ENCODE data around the gene FBLN7. TPM values are rescaled to one million over a fixed set of nuclear protein-coding genes. Genes with fewer than 3 reads are reported as not detected.

The FBLN7 gene
- total and polyA plus RNA-seq, 9 donors, result 5.1 to 17.2 (median 11.7) TPM

DNA sequence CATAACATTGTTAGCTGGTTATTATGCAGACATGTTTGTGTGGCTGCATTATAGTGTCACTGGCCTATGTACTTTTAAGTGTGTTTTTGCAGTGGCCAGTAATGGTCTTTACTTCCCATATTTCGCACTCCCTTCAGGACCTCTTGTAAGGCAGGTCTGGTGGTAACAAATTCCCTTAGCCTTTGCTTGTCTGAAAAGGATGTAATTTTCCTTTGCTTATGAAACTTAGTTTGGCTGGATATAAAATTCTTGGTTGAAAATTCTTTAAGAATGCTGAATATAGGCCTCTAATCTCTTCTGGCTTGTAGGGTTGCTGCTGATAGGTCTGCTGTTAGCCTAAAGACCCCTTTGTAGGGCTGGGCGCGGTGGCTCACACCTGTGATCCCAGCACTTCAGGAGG is 82.0 kb downstream of the FBLN7 start:
- Histone ChIP-seq H3K4me3 (ENCODE audit: low read length) (no peak overlapping the region), H3K27me3 (ENCODE audit: control insufficient read depth, insufficient read depth, low read length) (no peaks in the 10 kb centered on the region), H3K9me3 (replicated peaks; ENCODE audit: control insufficient read depth, low read depth, low read length) (peaks cover 7% of the 10 kb centered on the region), H3K27ac (ENCODE audit: low read length) (no peak overlapping the region), H3K4me1 (ENCODE audit: control insufficient read depth, insufficient read depth, low read length) (no peaks in the 10 kb centered on the region), H3K36me3 (ENCODE audit: control insufficient read depth, insufficient read depth, low read length) (peaks cover 7% of the 10 kb centered on the region)
- no peak for DNase-seq
- WGBS (ENCODE audit: insufficient coverage), result 100% methylated on average over 2 of the region's 3 CpGs

DNA sequence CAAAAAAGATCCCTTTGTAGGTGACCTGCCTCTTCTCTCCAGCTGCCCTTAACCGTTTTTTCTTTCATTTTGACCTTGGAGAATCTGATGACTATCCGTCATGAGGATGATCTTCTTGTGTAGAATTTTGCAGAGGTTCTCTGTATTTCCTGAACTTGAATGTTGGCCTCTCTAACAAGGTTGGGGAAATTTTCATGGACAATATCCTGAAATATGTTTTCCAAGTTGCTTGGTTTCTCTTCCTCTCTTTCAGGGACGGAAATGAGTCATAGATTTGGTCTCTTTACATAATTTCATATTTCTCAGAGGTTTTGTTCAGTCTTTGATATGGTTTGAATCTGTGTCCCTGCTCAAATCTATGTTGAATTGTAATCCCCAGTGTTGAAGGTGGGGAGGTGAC is 82.6 kb downstream of the FBLN7 start:
- Histone ChIP-seq H3K4me1 (ENCODE audit: control insufficient read depth, insufficient read depth, low read length) (no peaks in the 10 kb centered on the region), H3K27me3 (ENCODE audit: control insufficient read depth, insufficient read depth, low read length) (no peaks in the 10 kb centered on the region), H3K27ac (ENCODE audit: low read length) (no peak overlapping the region), H3K4me3 (ENCODE audit: low read length) (no peak overlapping the region), H3K36me3 (ENCODE audit: control insufficient read depth, insufficient read depth, low read length) (peaks cover 6% of the 10 kb centered on the region), H3K9me3 (replicated peaks; ENCODE audit: control insufficient read depth, low read depth, low read length) (peaks cover 7% of the 10 kb centered on the region)
- no peak for DNase-seq
- WGBS (ENCODE audit: insufficient coverage), result 100% methylated on average over 2 of the region's 3 CpGs

DNA sequence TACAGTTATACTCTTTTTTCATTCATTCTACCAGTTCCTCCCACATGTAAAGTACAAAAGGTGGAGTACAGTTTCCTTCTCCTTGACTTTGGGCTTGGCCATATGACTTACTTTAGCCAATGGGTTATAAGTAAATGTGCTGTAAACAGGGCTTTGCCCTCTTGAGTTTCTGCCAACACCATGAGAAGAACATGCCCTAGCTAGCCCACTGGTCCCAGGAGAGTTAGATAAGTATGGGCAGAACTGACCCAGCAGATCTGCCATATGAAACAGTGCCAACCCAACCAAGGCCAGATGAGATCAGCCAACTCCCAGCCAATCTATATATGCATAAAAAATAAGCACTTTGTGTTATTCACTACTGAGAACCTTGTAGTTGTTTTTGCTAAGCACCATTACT is 91.2 kb downstream of the FBLN7 start:
- no peak for DNase-seq
- H3K4me3 ChIP-seq (ENCODE audit: low read length), result no peak overlapping the region
- H3K27me3 ChIP-seq (ENCODE audit: control insufficient read depth, insufficient read depth, low read length), result no peaks in the 10 kb centered on the region
- H3K4me1 ChIP-seq (ENCODE audit: control insufficient read depth, insufficient read depth, low read length), result no peaks in the 10 kb centered on the region
- no peaks in the 10 kb centered on the region for H3K9me3 ChIP-seq (replicated peaks; ENCODE audit: control insufficient read depth, low read depth, low read length)
- no peaks in the 10 kb centered on the region for H3K36me3 ChIP-seq (ENCODE audit: control insufficient read depth, insufficient read depth, low read length)
- H3K27ac ChIP-seq (ENCODE audit: low read length), result no peak overlapping the region

DNA sequence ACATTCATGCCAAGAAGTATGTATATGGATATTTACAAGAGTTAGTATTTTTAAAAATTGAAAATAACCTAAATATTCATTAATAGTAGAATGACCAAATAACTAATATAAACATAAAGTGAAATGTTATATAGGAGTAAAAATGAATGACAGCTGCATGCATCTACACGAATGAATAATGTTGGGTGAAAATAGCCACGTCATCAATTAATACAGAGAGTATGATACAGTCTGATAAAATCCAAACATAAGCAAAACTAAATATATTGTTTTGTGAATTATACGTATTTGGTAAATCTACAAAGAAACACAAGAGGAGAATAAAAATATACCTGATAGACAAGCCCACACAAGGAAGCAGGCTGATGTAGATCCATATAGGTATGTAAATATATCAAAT is 92.2 kb downstream of the FBLN7 start:
- no peak overlapping the region for H3K27ac ChIP-seq (ENCODE audit: low read length)
- H3K36me3 ChIP-seq (ENCODE audit: control insufficient read depth, insufficient read depth, low read length), result no peaks in the 10 kb centered on the region
- no CpG with 5 or more reads among the region's 3 CpGs for WGBS (ENCODE audit: insufficient coverage)
- no peaks in the 10 kb centered on the region for H3K27me3 ChIP-seq (ENCODE audit: control insufficient read depth, insufficient read depth, low read length)
- no peak overlapping the region for H3K4me3 ChIP-seq (ENCODE audit: low read length)
- H3K9me3 ChIP-seq (replicated peaks; ENCODE audit: control insufficient read depth, low read depth, low read length), result no peaks in the 10 kb centered on the region
- DNase-seq, result no peak
- no peaks in the 10 kb centered on the region for H3K4me1 ChIP-seq (ENCODE audit: control insufficient read depth, insufficient read depth, low read length)

Other genes starting within 250 kb of the FBLN7 start
- 4.9 TPM for gene MERTK, start 239.8 kb upstream of the FBLN7 start, total RNA-seq
- gene MERTK, start 239.8 kb upstream of the FBLN7 start, polyA plus RNA-seq (ENCODE audit: insufficient read depth in 1 of 8, insufficient read length in 8 of 8, low replicate concordance in 1 of 8), result 1 to 10 TPM; 3.2 to 6.3 (median 4.1) TPM
- gene TMEM87B, start 83.1 kb upstream of the FBLN7 start, total RNA-seq, result 12.9 TPM
- 10 to 100 TPM; 11.6 to 24.5 (median 15.1) TPM for gene TMEM87B, start 83.1 kb upstream of the FBLN7 start, polyA plus RNA-seq (ENCODE audit: insufficient read depth in 1 of 8, insufficient read length in 8 of 8, low replicate concordance in 1 of 8)
- gene ZC3H8, start 116.7 kb downstream of the FBLN7 start, total RNA-seq, result 13.2 TPM
- 10 to 100 TPM; 12.1 to 16.2 (median 15.4) TPM for gene ZC3H8, start 116.7 kb downstream of the FBLN7 start, polyA plus RNA-seq (ENCODE audit: insufficient read depth in 1 of 8, insufficient read length in 8 of 8, low replicate concordance in 1 of 8)
- gene ZC3H6, start 137.2 kb downstream of the FBLN7 start, total RNA-seq, result 8.2 TPM
- gene ZC3H6, start 137.2 kb downstream of the FBLN7 start, polyA plus RNA-seq (ENCODE audit: insufficient read depth in 1 of 8, insufficient read length in 8 of 8, low replicate concordance in 1 of 8), result 1 to 10 TPM; 3.3 to 5.7 (median 4.4) TPM

Measured in muscle of leg (tissue), 11 donors.